Fibroblast of gingiva (primary cell): ENCODE results near the gene ZNF827.

Experiments
- DNase-seq: peaks from one replicate; pipeline ENCODE4 v3.0.0-alpha.2; 2011; ENCODE audit warnings: low read depth

The ZNF827 gene

DNA sequence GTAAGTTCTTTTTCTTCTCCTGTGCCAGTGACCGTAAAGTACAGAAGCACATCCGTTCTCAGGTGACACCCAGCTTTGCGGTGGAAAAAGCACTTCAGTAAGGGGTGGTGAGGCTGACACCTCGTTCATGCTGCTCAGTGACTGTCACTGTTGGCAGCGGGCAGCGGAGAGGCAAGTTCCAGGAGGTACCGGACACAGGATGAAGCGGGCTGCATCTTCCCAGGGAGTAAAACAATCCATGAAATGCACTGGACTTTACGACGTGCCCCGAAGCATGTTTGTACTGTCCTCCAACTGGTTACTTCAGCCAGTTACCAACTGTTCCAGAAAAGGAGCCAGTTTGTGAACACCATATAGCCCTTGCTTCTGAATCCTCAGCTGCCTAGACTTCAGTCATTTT is 110.7 kb downstream of the ZNF827 start:
- no peak for DNase-seq

DNA sequence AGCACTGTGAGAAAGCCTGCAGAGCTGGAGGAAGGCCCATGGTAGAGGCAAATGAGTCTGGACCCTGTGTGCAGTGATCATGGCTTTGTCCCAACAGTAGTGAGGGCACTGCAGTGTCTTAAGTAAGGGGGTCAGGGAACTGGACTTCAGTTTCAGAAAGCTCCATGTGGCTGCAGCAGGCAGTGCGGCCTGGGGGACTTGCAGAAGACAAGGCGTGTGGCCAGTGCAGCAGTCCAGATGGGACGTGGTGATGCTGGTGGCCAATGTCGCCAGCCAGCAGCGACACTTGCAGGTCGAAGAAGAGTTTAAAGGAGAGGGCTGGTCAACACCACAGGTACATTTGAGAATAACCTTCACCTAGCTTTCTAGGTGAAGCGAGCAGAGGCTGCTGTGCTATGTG is 113.4 kb downstream of the ZNF827 start:
- DNase-seq = no peak

DNA sequence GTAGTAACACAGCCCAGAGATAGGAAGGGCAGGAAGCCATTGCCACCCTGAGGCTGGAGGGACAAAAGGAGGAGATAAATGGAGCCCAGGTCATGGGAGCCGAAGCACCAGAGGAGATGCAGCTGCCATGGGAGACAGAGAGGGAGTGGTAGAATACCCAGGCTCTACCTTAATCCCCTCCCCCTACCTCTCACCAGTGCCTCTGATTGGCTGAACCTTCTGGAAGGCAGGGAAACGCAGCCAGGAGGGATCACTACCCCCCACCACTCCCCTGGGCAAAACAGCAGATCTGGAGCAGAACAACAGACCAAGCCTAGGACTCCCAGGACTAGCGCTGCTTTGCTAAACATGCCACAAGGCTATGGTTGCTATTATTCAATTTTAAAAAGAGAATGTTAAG is 114.2 kb downstream of the ZNF827 start:
- DNase-seq = no peak

DNA sequence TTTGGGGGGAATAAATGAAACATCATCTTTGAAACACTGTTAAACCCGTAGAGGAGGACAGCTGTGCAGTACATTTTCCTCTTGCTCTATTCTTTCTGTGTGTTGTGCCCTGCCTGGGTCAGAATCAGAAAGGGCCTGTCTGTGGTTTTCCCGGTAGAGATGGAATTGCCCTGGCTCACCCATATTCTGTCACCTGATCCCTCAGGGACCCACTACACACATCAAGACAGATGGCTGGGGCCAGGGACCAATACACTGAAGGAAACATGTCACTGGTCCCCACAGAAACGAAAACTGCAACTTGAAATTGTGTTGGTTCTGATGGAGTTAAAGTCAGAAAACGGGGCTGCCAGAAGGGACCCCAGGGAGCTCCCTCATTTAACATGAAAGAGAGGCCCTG is 114.9 kb downstream of the ZNF827 start:
- no peak for DNase-seq

DNA sequence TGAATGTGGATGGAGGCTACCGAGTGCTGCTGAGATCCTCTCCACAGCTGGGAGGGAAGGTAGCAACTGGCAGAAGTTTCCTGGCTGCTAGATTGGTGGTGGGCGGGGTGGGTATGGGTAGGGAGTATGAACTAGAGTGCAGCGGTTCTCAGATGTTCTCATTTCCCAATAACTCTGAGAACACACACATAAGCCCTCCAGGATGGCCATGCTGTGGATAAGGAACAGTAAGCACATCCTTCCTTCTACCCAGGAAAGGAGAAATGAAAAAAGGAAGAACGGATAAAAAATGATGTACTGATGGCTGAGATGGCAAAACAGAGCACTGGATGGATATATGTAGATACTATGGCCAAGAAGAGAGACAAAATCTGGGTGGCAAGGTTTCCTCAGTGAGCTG is 116.0 kb downstream of the ZNF827 start:
- DNase-seq = no peak

DNA sequence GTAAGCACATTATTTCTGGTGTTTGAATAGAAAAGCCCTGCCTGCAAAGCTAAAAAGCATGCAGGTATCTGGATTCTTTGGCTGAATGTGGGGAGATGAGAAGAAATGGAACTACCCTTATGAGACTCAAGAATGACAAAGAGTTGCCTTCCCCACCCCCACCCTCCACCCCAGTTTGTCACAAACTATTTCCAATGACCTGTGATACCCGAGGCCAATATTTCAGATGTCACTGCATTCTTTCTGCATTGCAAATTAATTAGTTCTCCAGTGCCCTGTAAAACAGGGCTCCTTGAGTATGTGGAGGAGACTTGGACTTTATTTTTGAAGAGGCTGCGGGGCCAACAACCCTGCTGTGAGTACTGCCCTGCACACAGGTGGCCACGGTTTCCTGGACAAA is 116.4 kb downstream of the ZNF827 start:
- no peak for DNase-seq

DNA sequence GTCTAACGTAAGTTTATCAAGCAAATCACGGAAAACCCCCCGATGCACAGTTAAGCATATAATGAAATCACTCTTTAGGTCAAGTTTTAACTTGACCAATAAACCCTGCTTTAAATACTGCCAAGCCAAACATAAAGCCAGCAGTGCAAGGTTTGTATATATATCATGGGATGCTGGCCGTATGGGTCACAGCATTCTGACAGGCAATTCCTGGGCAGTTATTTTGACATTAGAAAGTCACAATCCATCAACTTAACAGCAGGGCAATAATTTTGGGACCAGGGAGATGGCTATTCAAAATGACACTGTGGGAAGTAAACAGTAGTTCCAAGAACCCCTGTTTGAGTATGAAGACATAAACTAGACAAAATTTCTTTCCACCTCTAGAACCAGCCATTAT is 116.9 kb downstream of the ZNF827 start:
- no peak for DNase-seq

DNA sequence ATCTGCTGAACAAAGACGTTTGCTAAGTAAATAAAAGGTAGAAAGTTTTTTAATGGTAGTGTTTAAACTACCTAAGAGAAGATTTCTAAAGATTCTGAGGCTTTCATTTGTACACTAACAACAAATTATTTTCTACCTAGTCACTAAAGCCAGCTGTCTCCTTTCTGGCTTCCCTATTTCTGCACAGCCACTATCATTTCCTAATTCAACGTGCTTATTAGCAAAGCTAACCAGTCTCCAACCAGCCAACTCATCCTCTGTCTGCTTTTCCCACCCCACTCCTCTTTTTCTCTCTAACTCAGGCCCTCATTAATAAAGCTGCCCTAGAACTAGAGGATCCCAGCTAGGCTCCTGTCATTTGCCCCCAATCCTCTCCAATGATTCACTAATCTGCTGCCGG is 118.2 kb downstream of the ZNF827 start:
- DNase-seq = no peak

DNA sequence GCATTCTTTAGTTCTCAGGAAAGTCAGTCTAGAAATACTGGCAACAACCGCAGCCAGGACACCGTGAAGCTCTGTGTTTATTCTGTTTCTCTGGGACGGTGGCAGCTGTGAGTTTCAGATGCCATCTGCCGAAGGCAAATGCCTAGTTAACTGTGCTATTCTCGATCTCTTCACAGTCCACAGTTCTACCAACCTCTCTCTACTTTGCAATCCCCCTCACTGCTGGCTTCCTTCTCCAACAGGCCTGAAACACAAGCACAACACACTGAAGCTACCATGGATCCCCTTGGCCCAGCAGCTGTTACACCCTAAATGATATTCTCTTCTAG is 118.8 kb downstream of the ZNF827 start:
- no peak for DNase-seq

DNA sequence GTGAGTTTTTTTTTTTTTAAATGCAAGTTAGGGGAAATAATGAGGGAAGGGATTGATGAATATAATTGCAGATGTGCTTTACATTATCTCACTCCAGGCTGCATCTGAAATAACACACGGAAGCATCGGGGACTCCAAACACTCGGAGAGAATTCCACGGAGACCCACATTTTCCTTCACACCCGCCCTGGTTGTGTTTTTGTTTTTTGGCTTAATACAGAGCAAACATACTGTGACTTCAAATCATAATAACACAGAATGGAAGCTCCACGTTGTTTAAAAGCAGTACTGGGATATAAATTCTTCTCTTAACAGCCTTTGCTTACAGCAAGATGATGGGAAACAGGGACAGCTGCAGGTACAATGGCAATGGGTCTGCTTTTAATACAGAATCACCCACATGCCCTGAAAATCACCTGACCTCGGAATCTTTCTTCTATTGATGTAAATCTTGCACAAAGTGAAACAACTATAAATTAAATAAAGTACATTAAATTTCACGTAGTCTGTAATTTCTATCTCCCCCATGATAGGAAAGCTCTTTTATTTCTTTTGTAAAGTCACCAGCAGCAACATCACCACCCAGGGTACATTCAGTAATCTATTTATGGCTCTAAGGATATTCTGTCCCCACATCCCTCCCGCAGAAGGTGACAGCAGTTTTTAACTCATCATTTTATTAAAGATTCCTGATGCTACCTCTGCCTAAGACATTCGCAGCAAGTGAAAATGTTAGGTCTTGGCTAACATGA is 119.3 kb downstream of the ZNF827 start:
- no peak for DNase-seq

DNA sequence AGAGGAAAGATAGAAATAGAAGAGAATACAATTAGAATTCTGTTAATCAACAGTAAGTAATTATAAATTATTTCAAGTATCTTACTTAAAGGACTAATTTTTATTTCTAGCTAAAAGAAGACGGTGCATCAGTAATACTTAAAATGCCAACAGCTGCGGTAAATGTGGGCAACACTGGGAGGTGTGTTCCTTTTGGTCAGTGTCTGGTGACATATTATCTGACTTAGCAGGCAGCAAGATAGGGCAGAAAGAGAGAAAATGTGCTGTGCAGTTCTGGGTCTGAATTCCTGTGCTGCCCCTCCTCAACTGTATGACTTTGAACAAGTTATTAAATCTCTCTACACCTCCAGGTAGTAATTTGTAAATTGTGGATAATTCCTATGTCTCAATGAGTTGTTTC is 120.6 kb downstream of the ZNF827 start:
- no peak for DNase-seq

DNA sequence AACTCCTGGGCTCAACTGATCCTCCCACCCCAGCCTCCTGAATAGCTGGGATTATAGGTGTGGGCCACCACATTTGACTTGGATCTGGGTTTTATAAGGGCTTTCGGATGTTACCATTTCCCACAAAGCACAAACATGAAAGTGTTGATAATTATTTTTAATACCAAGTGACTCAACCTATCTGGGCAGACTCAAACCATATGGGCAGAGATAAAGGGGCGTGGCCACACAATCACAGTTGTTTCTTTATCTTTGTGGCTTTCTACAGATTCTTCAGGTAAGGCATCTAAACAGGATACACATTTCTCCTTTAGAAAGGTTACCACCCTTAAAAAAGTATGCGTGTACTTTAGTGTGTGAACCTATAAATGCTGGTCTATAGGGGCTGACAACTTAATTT is 122.5 kb downstream of the ZNF827 start:
- DNase-seq = no peak

DNA sequence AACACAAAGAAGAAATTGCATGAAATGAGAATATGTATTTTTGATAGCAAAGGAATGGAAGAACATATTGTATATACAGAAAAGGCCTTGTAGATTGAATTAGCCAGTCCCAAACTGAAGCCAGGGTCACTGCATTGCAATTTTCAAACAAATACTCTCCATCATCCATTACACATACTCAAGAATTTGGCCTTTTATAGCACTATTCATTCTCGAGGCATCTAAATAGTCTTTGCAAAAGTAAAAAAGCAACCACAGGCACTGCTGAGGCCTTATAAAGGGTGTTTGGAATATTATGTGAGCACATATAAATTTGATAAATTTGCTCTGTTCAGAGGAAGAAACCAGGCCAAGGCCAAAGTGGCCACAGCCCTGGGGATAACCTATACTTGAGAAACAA is 123.0 kb downstream of the ZNF827 start:
- no peak for DNase-seq

DNA sequence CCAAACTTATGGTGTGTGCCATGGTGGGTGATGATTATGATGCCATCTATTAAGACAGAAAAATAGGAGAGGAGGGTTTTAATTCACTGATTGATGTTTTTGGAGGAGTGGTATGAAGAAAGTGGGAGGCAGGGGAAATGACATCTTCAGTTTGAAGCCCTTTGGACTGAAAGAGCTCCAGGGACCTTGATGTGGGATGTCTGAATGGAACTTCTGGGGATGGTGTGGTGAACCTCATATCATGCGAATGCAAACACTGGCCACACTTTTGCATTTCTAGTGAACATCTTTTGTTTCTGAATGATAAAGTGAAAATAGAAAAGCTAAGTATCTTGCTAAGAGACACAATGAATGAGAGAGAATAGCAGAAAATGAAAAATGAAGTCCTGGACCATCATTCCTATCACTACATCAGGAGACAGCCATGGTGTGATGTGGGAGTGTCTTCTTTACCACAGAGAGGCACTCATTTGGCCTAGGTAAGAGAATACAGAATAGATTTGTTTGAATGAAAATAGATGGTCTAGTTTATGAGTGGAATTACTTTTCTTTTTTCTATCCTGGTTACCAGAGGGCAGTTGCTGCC is 123.5 kb downstream of the ZNF827 start:
- no peak for DNase-seq

DNA sequence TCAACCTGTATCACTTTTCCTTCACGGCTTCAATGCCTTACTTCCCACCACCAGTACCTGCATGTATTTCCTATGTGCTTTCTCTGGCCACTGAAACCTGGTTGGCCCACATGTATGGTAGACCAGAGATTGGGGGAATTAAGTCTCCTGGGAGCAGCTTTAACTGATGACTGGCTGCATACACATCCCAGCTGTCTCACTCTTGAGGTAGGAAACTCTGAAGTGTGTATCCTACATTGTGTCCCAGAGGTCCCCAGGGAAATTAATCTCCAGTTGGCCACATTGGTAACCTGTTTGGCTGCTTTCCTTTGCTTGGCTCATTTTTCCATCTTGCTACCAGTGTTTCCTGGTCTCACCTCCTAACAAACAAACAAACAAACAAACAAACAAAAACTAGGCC is 124.4 kb downstream of the ZNF827 start:
- no peak for DNase-seq

DNA sequence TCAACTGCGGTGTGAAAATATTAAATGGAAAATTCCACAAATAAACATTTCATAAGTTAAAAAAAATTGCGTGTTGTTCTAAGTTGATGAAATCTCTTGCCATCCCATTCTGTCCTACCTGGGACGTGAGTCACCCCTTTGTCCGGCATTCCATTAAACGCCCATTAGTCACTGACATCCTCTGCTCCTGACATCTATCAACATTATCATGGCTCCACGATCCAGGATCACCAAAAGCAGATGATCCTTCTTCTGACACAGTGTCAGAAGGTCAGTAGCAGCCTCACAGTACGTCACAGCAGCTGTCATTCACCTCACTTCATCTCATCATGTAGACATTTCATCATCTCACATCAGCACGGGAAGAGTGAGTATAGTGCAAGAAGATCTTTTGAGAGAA is 125.7 kb downstream of the ZNF827 start:
- DNase-seq = no peak

DNA sequence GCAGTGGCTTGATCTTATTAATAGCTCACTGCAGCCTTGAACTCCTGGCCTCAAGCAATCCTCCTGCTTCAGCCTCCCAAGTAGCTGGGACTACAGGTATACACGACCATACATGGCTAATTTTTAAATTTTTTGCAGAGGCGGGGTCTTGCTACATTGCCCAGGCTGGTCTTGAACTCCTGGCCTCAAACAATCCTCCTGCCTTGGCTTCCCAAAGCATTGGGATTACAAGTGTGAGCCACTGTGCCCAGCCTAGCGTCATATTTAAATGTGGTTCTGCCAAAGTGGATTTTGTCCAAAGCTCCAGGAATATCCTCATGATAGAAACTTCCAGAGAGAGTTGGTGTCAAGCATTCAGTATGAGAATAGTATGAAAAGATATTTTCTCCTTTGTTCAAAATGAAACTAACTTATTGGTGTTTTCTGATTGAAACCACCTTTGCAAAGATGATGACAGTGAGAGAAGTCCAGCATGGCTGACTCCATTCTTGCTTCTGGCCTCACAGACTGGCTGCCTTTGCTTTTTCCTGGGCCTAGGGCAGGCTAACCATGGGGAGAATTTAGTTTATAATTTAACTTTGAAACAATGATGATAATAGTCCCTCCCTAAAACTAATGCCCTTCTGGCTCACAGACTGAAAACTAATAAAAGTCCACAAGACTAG is 129.6 kb downstream of the ZNF827 start:
- DNase-seq = no peak

DNA sequence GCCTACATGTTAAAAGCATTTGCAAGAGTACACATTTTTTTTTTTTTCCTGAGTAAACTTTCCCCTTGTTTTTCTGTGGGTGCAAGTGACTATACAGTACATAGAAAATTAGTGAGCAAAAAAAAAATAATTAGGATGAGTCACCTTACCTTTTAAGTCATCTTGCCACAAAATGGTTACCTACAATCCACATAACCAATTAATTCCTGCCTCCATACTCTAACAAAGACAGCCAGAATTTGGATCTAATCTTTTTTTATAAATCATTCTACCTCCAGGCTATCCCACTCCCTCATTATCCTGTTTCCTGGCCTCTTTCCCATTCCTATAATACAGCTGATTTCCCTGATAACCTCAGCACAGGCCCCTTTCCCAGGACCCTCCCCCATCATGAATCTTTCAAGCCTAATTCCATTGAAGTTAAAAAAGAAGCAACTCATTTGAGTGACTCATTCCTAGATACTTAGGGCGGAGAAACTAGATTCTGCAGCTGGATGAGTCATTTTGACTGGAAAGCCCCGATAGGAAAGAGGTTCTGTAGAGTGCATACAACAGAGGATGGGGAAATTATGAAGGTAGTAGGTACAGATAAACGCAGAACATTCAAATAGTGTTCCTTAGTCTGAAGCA is 130.5 kb downstream of the ZNF827 start:
- DNase-seq = peak; percentile 72

DNA sequence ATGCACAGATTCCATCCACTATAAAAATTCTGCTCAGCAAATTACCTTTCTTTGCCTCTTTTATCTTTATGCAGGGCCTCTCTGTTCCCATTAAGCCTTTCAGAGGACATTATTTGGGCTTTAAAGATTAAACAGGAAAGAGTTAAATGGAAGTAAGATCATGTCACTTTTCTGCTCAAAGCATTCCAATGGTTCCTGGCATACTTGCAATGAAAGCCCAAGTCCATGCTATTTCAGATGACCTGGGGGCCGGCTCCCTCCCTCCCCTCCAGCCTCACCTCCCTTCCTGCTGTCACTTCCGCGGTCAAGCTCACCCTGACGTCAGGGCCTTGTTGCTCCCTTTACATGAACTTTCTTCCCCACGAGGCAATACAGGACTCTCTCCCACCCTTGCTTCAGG is 133.1 kb downstream of the ZNF827 start:
- no peak for DNase-seq

DNA sequence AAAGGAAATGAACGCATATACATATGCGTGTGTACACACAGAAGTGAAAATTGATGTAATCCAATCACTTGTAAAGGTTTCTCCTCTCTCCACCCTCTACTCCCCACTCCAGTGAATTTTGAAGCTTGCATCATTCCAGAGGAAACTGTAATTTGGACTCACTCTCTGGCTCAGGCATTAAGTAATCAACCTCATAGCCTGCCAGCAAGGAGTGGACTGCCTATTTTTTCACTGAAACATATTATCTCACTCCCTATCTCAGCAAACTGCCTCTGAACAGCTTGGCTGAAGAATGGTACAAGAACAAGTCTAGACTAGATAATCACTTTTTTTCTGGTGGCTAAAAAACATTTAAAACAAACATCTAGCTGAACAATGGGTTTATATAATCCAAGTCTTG is 134.5 kb downstream of the ZNF827 start:
- DNase-seq = peak; percentile 82

DNA sequence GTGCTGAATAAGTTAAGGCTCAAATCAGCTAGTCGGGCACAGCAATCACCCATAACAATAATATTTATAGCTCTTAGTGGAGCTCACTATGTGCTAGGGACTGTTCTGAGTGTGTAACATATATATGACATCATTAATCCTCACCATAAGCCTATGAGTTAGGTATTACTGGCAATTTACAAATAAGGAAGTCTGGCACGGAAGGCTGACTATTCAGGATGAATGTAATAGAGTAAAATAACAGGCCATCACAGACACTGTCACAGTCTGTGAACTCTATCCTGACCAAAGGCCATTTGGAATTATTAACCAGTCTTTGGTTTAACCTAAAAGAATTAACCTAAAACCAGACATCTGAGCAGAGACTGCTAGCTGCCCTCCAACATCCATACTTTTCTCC is 139.4 kb downstream of the ZNF827 start:
- no peak for DNase-seq

DNA sequence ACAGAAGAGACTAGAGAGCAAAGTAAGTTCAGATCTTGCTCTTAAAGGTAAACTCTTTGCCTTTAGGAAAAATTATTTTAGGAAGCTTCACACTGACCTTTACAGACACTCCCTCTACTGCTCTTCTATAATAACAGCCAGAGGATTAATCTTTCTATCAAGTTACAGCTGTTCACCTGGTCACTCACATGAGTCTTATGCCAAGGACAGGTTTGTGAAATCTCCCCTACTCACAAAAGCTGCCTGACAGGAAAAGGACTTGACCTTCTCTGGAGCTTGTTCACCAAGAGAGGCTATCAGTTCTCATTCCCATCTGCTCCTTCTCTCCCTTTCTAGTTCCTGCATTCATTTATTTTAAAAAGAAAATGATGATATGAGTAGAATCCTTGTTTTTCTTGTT is 141.3 kb downstream of the ZNF827 start:
- DNase-seq = no peak

DNA sequence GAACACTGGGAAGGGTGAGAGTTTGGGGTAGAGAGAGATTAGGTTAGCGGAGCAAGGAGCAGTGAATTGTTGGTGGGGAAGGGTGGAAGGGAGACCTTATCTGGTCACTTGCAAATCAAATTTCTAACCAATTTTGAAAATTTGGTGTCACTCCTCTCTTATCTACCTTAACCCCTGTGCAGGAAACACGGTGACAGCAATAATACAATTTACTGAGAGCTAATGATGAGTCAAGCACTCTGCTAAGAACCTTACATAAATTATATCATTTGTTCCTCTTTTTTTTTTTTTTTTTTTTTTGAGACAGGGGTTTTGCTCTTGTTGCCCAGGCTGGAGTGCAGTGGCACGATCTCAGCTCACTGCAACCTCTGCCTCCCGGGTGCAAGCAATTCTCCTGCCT is 142.3 kb downstream of the ZNF827 start:
- no peak for DNase-seq
